HEK293 (cell line): ENCODE data around the gene GIGYF1.

ENCODE experiments used
- ELK4 ChIP-seq: IDR thresholded peaks from 2 replicates; pipeline ENCODE4 v1.6.1; 2011; ENCODE audit warnings: mild to moderate bottlenecking, low read depth, low read length, borderline replicate concordance
- GLI4 ChIP-seq: fragments of 450-650 bp; formaldehyde crosslinking; IDR thresholded peaks from 2 replicates; pipeline ENCODE4 v1.5.1; 2016; ENCODE audit warnings: missing biosample characterization, missing genetic modification characterization
- IKZF3 ChIP-seq: fragments of 450-650 bp; IDR thresholded peaks from 2 replicates; pipeline ENCODE4 v1.5.0; 2018; ENCODE audit warnings: missing biosample characterization, mild to moderate bottlenecking, missing genetic modification characterization, moderate library complexity
- INSM2 ChIP-seq: fragments of 450-650 bp; formaldehyde crosslinking; IDR thresholded peaks from 2 replicates; pipeline ENCODE4 v1.5.1; 2016; ENCODE audit warnings: missing biosample characterization, missing genetic modification characterization
- KLF10 ChIP-seq: fragments of 450-650 bp; IDR thresholded peaks from 2 replicates; pipeline ENCODE4 v1.5.1; 2018; ENCODE audit warnings: missing biosample characterization, mild to moderate bottlenecking, missing genetic modification characterization
- KLF16 ChIP-seq: fragments of 450-650 bp; formaldehyde crosslinking; IDR thresholded peaks from 2 replicates; pipeline ENCODE4 v1.5.1; 2017; ENCODE audit warnings: missing biosample characterization, missing genetic modification characterization
- KLF9 ChIP-seq: fragments of 450-650 bp; formaldehyde crosslinking; IDR thresholded peaks from 2 replicates; pipeline ENCODE4 v1.5.1; 2016; ENCODE audit warnings: missing biosample characterization, missing genetic modification characterization, low read depth
- PBX3 ChIP-seq: sonication (generic); formaldehyde crosslinking; IDR thresholded peaks from 2 replicates; pipeline ENCODE4 v1.8.1; 2022; ENCODE audit warnings: mild to moderate bottlenecking, moderate library complexity, missing genetic modification reagents
- SP2 ChIP-seq: fragments of 450-650 bp; formaldehyde crosslinking; IDR thresholded peaks from 2 replicates; pipeline ENCODE4 v1.5.1; 2016; ENCODE audit warnings: missing biosample characterization, missing genetic modification characterization
- SP3 ChIP-seq: fragments of 450-650 bp; formaldehyde crosslinking; IDR thresholded peaks from 2 replicates; pipeline ENCODE4 v1.5.1; 2016; ENCODE audit warnings: missing biosample characterization, missing genetic modification characterization
- ZBTB20 ChIP-seq: fragments of 450-650 bp; formaldehyde crosslinking; IDR thresholded peaks from 2 replicates; pipeline ENCODE4 v1.5.1; 2016; ENCODE audit warnings: missing biosample characterization, missing genetic modification characterization
- ZBTB49 ChIP-seq: fragments of 450-650 bp; formaldehyde crosslinking; IDR thresholded peaks from 2 replicates; pipeline ENCODE4 v1.5.1; 2016; ENCODE audit warnings: missing biosample characterization, missing genetic modification characterization, low read depth
- ZNF121 ChIP-seq: fragments of 450-650 bp; formaldehyde crosslinking; IDR thresholded peaks from 2 replicates; pipeline ENCODE4 v1.5.1; 2016; ENCODE audit warnings: missing biosample characterization, missing genetic modification characterization
- ZNF2 ChIP-seq: fragments of 450-650 bp; formaldehyde crosslinking; IDR thresholded peaks from 2 replicates; pipeline ENCODE4 v1.5.1; 2016; ENCODE audit warnings: missing biosample characterization, missing genetic modification characterization
- ZNF26 ChIP-seq: fragments of 450-650 bp; formaldehyde crosslinking; IDR thresholded peaks from 2 replicates; pipeline ENCODE4 v1.5.1; 2016; ENCODE audit warnings: missing biosample characterization, missing genetic modification characterization
- ZNF266 ChIP-seq: fragments of 450-650 bp; formaldehyde crosslinking; IDR thresholded peaks from 2 replicates; pipeline ENCODE4 v1.5.1; 2016; ENCODE audit warnings: missing biosample characterization, missing genetic modification characterization, low read depth
- ZNF394 ChIP-seq: fragments of 450-650 bp; formaldehyde crosslinking; IDR thresholded peaks from 2 replicates; pipeline ENCODE4 v1.5.1; 2016; ENCODE audit warnings: missing biosample characterization, missing genetic modification characterization, mild to moderate bottlenecking, moderate library complexity, borderline replicate concordance
- ZNF529 ChIP-seq: fragments of 450-650 bp; formaldehyde crosslinking; IDR thresholded peaks from 2 replicates; pipeline ENCODE4 v1.5.1; 2017; ENCODE audit warnings: missing genetic modification characterization, missing biosample characterization; ENCODE audit not compliant: insufficient replicate concordance
- ZNF544 ChIP-seq: fragments of 450-650 bp; formaldehyde crosslinking; IDR thresholded peaks from 2 replicates; pipeline ENCODE4 v1.5.0; 2017; ENCODE audit warnings: missing biosample characterization, missing genetic modification characterization
- ZNF558 ChIP-seq: fragments of 450-650 bp; formaldehyde crosslinking; IDR thresholded peaks from 2 replicates; pipeline ENCODE4 v1.5.1; 2016; ENCODE audit warnings: missing biosample characterization, missing genetic modification characterization
- ZNF610 ChIP-seq: fragments of 450-650 bp; formaldehyde crosslinking; IDR thresholded peaks from 2 replicates; pipeline ENCODE4 v1.5.1; 2016; ENCODE audit warnings: missing biosample characterization, missing genetic modification characterization, borderline replicate concordance
- ZNF639 ChIP-seq: fragments of 450-650 bp; formaldehyde crosslinking; IDR thresholded peaks from 2 replicates; pipeline ENCODE4 v1.5.1; 2016; ENCODE audit warnings: missing biosample characterization, missing genetic modification characterization
- ZNF654 ChIP-seq: fragments of 450-650 bp; formaldehyde crosslinking; IDR thresholded peaks from 2 replicates; pipeline ENCODE4 v1.5.1; 2016; ENCODE audit warnings: low read depth, missing biosample characterization, missing genetic modification characterization
- ZNF707 ChIP-seq: fragments of 450-650 bp; formaldehyde crosslinking; IDR thresholded peaks from 2 replicates; pipeline ENCODE4 v1.5.1; 2016; ENCODE audit warnings: missing biosample characterization, missing genetic modification characterization
- ZNF776 ChIP-seq: fragments of 450-650 bp; formaldehyde crosslinking; IDR thresholded peaks from 2 replicates; pipeline ENCODE4 v1.5.0; 2017; ENCODE audit warnings: missing biosample characterization, missing genetic modification characterization, borderline replicate concordance
- ZNF785 ChIP-seq: fragments of 450-650 bp; formaldehyde crosslinking; IDR thresholded peaks from 2 replicates; pipeline ENCODE4 v1.5.1; 2016; ENCODE audit warnings: missing biosample characterization, missing genetic modification characterization
- ZNF792 ChIP-seq: fragments of 450-650 bp; formaldehyde crosslinking; IDR thresholded peaks from 2 replicates; pipeline ENCODE4 v1.5.1; 2016; ENCODE audit warnings: missing biosample characterization, missing genetic modification characterization
- ZNF843 ChIP-seq: fragments of 450-650 bp; formaldehyde crosslinking; IDR thresholded peaks from 2 replicates; pipeline ENCODE4 v1.5.1; 2016; ENCODE audit warnings: missing biosample characterization, missing genetic modification characterization
- ZXDB ChIP-seq: fragments of 450-650 bp; formaldehyde crosslinking; IDR thresholded peaks from 2 replicates; pipeline ENCODE4 v1.5.1; 2016; ENCODE audit warnings: missing biosample characterization, missing genetic modification characterization

GIGYF1 gene

GRCh38 chr7:100705753-100706671, 12.0 kb upstream of the GIGYF1 start, which contains the start of gene POP7 (continued):
- TF ChIP-seq PBX3 (peak; percentile 78), ZNF544 (tag by site-specific recombination) (no peak), SP3 (tag by site-specific recombination) (peak; percentile 94), KLF16 (tag by site-specific recombination) (peak; percentile 30; the same call in 1 of the 2 replicates), ZNF26 (tag by site-specific recombination) (no peak), ZNF558 (tag by site-specific recombination) (no peak), ZNF792 (tag by site-specific recombination) (no peak), ZBTB20 (tag by site-specific recombination) (peak; percentile 76; the same call in 1 of the 2 replicates), ZNF707 (no peak), ZNF843 (no peak), ZNF610 (peak; percentile 8; the same call in 1 of the 2 replicates), ZNF266 (tag by site-specific recombination) (no peak), ZBTB49 (tag by site-specific recombination) (no peak), ZNF654 (tag by site-specific recombination) (no peak), KLF9 (peak; percentile 72), ZNF394 (tag by site-specific recombination) (peak; percentile 100), ZNF776 (tag by site-specific recombination) (no peak), ZNF121 (tag by site-specific recombination) (peak; percentile 98), GLI4 (tag by site-specific recombination) (peak; percentile 35; the same call in 1 of the 2 replicates), IKZF3 (peak; percentile 80), ZNF529 (tag by site-specific recombination) (no peak), SP2 (tag by site-specific recombination) (peak; percentile 94), INSM2 (tag by site-specific recombination) (peak; percentile 34; the same call in 1 of the 2 replicates), KLF10 (tag by site-specific recombination) (no peak), ZNF639 (tag by site-specific recombination) (peak; percentile 47; the same call in 1 of the 2 replicates), ZXDB (tag by site-specific recombination) (peak; percentile 83), ZNF785 (tag by site-specific recombination) (0 out of 2 replicates have a peak, but pooled peaks have one; percentile 74), ZNF2 (tag by site-specific recombination) (0 out of 2 replicates have a peak, but pooled peaks have one; percentile 17), ELK4 (no peak; the same call in 1 of the 2 replicates)
